ENCODE measurements around the gene POLR1B.

DNA sequence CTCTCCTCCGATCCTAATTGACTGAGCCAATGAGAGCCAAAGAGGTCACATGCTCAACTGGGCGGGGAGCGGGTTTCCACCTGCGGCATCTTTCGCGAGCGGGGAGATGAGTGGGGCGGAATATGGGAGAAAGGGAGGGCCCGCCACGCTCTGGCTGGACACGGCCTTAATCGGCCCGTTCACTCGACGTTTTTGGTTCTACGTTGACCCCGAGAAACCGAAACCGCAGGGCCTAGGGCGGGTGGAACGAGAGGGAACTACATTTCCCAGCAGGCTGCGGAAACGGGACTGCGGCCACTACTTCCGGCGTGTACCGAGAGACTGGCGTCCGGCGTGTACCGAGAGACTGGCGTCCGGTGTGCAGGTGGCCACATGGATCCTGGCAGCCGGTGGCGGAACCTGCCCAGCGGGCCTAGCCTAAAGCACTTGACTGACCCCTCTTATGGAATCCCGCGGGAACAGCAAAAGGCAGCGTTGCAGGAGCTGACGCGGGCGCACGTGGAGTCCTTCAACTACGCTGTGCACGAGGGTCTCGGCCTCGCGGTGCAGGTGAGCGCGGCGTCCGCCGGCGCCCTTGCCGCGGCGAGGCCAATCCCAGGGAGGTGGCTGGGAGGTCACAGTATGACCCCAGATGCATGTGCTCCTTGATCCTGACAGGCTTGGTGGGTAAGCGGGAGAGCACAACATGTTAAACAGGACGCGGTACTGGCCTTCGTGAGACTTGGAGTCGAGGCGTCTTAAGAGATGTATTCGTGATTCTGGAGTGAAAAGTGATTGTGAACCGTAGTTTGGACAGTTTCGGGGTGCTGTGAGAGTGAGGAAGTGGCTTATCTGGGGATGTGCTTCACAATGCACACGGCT, at the start of gene POLR1B:
- TF ChIP-seq NR3C1 (CRISPR knock-in tag; conservative IDR thresholded peaks at IDR 0.05; ENCODE audit: low read depth) (no peak), SMAD4 (CRISPR knock-in tag; IDR thresholded peaks at IDR 0.05) (peak; percentile 74; the same call in 1 of the 2 replicates)
- TF ChIP-seq, protein P1, sequence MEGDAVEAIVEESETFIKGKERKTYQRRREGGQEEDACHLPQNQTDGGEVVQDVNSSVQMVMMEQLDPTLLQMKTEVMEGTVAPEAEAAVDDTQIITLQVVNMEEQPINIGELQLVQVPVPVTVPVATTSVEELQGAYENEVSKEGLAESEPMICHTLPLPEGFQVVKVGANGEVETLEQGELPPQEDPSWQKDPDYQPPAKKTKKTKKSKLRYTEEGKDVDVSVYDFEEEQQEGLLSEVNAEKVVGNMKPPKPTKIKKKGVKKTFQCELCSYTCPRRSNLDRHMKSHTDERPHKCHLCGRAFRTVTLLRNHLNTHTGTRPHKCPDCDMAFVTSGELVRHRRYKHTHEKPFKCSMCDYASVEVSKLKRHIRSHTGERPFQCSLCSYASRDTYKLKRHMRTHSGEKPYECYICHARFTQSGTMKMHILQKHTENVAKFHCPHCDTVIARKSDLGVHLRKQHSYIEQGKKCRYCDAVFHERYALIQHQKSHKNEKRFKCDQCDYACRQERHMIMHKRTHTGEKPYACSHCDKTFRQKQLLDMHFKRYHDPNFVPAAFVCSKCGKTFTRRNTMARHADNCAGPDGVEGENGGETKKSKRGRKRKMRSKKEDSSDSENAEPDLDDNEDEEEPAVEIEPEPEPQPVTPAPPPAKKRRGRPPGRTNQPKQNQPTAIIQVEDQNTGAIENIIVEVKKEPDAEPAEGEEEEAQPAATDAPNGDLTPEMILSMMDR (IDR thresholded peaks at IDR 0.05), result no peak
